C4-2B (cell line): ENCODE results near the gene TUBA1B.
"Not testable (repeated sequence)": the region's sequence is repeated elsewhere in the genome, so short reads cannot be mapped to it uniquely, and the experiment has no call there.

Source experiments
- H3K27ac ChIP-seq: fragments of 450-650 bp; 2 replicates; pipeline ENCODE4 v1.5.1; 2017
- ZFX ChIP-seq: fragments of 450-650 bp; IDR thresholded peaks from 2 replicates; pipeline ENCODE4 v1.6.1; 2017
- TF ChIP-seq, protein P1 (sequence below): fragments of 450-650 bp; conservative IDR thresholded peaks from 2 replicates; pipeline ENCODE4 v1.5.1; 2017; ENCODE audit warnings: mild to moderate bottlenecking

The TUBA1B gene

GRCh38 chr12:49154221-49154620 lies 23.0 kb upstream of the TUBA1B start:
- H3K27ac ChIP-seq: no peak overlapping the region
- TF ChIP-seq, protein P1, sequence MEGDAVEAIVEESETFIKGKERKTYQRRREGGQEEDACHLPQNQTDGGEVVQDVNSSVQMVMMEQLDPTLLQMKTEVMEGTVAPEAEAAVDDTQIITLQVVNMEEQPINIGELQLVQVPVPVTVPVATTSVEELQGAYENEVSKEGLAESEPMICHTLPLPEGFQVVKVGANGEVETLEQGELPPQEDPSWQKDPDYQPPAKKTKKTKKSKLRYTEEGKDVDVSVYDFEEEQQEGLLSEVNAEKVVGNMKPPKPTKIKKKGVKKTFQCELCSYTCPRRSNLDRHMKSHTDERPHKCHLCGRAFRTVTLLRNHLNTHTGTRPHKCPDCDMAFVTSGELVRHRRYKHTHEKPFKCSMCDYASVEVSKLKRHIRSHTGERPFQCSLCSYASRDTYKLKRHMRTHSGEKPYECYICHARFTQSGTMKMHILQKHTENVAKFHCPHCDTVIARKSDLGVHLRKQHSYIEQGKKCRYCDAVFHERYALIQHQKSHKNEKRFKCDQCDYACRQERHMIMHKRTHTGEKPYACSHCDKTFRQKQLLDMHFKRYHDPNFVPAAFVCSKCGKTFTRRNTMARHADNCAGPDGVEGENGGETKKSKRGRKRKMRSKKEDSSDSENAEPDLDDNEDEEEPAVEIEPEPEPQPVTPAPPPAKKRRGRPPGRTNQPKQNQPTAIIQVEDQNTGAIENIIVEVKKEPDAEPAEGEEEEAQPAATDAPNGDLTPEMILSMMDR: no peak

DNA sequence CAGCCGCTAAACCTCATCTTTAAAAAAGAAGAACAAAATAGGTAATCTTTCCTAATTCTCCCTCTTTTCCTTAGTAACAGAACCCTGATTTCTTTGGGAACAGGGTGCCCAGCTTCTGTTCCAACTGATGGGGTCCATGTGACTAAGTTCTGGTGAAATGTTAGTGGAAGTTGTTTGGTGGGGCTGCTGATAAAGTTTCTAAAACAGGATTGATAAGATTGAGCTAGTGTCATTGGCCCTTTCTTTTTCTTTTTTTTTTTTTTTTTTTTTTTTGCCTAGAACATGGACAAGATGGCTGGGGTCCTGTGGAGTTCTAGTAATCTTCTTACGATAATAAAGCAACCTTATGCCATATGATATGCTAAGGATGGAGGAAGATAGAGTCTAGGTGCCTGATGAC lies 16.2 kb upstream of the TUBA1B start:
- TF ChIP-seq, protein P1: no peak
- TF ChIP-seq ZFX: no peak
- no peak overlapping the region for H3K27ac ChIP-seq

GRCh38 chr12:49146406-49146805 lies 15.2 kb upstream of the TUBA1B start:
- TF ChIP-seq, protein P1: no peak
- no peak for TF ChIP-seq ZFX

DNA sequence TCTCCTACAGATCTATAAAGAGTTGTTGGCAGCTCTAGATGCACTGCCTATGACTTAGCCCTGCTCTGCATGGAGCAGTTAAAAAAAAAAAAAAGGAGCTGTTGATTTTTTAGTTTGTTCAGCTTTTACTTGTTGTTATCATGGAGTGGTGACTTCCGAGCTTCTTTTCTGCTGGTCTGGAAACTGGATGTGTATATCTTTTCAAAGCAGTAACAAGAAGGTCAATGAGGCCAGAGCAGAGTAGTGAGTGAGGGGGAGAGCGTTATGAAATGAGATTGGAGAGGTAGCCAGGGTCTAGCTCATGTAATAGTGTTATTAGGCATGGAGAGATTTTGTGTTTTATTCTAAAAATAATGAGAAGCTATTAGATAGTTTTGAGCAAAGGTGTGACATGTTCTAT lies 13.2 kb upstream of the TUBA1B start:
- TF ChIP-seq, protein P1: no peak
- TF ChIP-seq ZFX: no peak

More at GRCh38 chr12:49146406-49146805, 15.2 kb upstream of the TUBA1B start:
- no peak overlapping the region for H3K27ac ChIP-seq

DNA sequence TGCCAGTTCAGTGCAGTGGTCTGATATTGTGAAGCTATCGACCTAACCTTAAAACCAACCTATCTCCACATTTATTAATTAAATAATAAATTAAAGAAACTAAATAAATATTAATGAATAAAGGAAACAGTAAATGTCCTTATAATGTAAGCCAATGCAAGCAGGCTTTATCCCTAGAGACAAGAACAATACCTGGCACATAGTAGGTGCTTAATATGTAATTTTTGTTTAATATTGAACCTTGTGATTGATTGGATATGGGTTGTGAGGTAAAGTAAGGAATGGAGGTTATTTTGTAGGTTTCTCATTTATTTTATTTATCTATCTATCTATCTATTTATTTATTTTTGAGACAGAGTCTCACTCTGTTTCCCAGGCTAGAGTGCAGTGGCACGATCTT lies 7.8 kb upstream of the TUBA1B start:
- no peak overlapping the region for H3K27ac ChIP-seq
- TF ChIP-seq, protein P1: no peak
- TF ChIP-seq ZFX: no peak

More for the DNA sequence above, 13.2 kb upstream of the TUBA1B start:
- H3K27ac ChIP-seq: no peak overlapping the region

DNA sequence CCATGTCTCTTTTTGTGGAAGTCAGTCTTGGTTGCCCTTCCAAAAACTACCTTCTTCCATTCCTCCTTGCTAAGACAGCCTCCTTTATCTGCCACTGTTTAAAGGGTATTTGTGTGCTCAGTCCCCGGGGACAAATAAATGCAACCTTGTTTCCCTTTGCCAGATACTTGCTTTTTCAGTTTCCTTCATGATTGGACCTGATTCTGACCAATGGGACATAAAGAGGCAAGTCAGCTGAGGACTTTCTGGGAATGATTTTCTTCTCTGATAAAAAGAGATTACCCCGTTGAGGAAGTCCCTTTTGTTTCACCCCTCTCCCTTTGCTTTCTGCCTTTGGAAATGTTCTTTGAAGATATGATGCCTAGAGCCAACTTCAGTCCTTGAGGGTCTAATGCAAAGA lies 7.4 kb upstream of the TUBA1B start:
- TF ChIP-seq, protein P1: no peak
- TF ChIP-seq ZFX: no peak
- H3K27ac ChIP-seq: no peak overlapping the region

DNA sequence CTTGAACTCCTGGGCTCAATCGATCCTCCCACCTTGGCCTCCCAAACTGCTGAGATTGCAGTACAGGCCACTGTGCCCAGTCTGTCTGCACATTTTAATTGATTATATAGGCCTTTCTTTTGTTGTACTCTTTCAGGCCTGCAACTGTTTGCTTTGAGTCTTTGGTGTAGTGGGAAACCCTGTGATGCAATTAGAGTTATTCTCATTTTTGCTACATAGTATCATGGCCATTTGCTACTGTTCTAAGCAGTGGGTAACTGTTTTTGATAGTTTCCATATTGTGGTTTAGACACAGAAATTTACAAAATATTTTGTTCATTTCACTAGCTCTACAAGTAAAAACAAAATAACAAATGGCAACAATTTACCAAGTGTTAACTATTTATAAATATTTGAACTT lies 6.3 kb upstream of the TUBA1B start:
- TF ChIP-seq, protein P1: no peak
- no peak overlapping the region for H3K27ac ChIP-seq

DNA sequence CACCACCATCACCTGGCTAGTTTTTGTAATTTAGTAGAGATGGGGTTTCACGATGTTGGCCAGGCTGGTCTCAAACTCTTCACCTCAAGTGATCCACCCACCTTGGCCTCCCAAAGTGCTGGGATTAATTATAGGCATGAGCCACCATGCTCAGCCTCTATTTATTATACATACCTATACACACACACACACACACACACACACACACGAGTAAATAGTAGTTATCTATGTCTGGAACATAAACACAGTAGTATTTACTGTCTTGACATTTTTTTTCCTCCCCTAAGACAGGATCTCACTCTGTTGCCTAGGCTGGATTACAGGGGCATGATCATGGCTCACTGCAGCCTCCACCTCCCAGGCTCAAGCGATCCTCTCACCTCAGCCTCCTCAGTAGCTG lies 5.8 kb upstream of the TUBA1B start:
- H3K27ac ChIP-seq: not testable (repeated sequence)
